OCI-LY3 (cell line): ENCODE data around the gene POLH.

Source experiments
- H2AFZ ChIP-seq: fragments of 200-600, 300-600 bp; shearing (Covaris generic); 2 replicates; pipeline ENCODE4 v1.6.0; 2014; ENCODE audit warnings: antibody characterized with exemption, low read depth, low read length
- H3K27ac ChIP-seq: fragments of 200-600, 300-600 bp; sonication (generic); 2 replicates; pipeline ENCODE4 v1.5.1; 2014; ENCODE audit warnings: mild to moderate bottlenecking, low read length, moderate library complexity, mixed read lengths
- H3K27me3 ChIP-seq: fragments of 200-600, 300-600 bp; sonication (generic); 2 replicates; pipeline ENCODE4 v1.6.1; 2014; ENCODE audit warnings: low read depth, low read length, mixed read lengths
- H3K36me3 ChIP-seq: fragments of 200-600, 300-600 bp; sonication (generic); replicated peaks from 2 replicates; pipeline ENCODE3; 2014; ENCODE audit warnings: low read depth, low read length, mixed read lengths
- H3K4me1 ChIP-seq: fragments of 300-600, 200-600 bp; sonication (generic); 2 replicates; pipeline ENCODE4 v1.6.1; 2014; ENCODE audit warnings: low read length, mixed read lengths
- H3K4me2 ChIP-seq: fragments of 200-600, 300-600 bp; sonication (generic); 2 replicates; pipeline ENCODE4 v1.6.1; 2014; ENCODE audit warnings: low read length, mixed read lengths
- H3K4me3 ChIP-seq: fragments of 300-600, 200-600 bp; sonication (generic); 2 replicates; pipeline ENCODE4 v1.5.1; 2014; ENCODE audit warnings: antibody characterized with exemption, mild to moderate bottlenecking, low read length, moderate library complexity
- H3K79me2 ChIP-seq: fragments of 300-600, 200-600 bp; shearing (Covaris generic); 2 replicates; pipeline ENCODE4 v1.6.1; 2014; ENCODE audit warnings: mild to moderate bottlenecking, low read length, mixed read lengths
- H3K9ac ChIP-seq: fragments of 300-600, 200-600 bp; shearing (Covaris generic); 2 replicates; pipeline ENCODE4 v1.6.0; 2014; ENCODE audit warnings: mild to moderate bottlenecking, low read length, moderate library complexity
- H3K9me3 ChIP-seq: fragments of 200-600, 300-600 bp; shearing (Covaris generic); 2 replicates; pipeline ENCODE4 v1.6.1; 2014; ENCODE audit warnings: low read length, mixed read lengths; ENCODE audit not compliant: insufficient read depth
- H4K20me1 ChIP-seq: fragments of 200-600, 300-600 bp; sonication (generic); 2 replicates; pipeline ENCODE4 v1.6.1; 2016; ENCODE audit warnings: low read length, mixed read lengths; ENCODE audit not compliant: insufficient read depth
- EZH2phosphoT487 ChIP-seq: fragments of 200-600 bp; shearing (Covaris generic); IDR thresholded peaks from 2 replicates; pipeline ENCODE4 v1.6.1; 2018; ENCODE audit warnings: antibody characterized with exemption, mixed run types, low read depth
- TF ChIP-seq, protein P1 (sequence below): fragments of 200-600, 300-600 bp; sonication (generic); IDR thresholded peaks from 2 replicates; pipeline ENCODE4 v1.5.1; 2014; ENCODE audit warnings: antibody characterized with exemption, low read length, low read depth

Gene POLH

GRCh38 chr6:43608807-43609206, 32.8 kb downstream of the POLH start:
- no peaks in the 10 kb centered on the region for H3K27me3 ChIP-seq
- H3K9me3 ChIP-seq, result no peaks in the 10 kb centered on the region
- TF ChIP-seq, protein P1, sequence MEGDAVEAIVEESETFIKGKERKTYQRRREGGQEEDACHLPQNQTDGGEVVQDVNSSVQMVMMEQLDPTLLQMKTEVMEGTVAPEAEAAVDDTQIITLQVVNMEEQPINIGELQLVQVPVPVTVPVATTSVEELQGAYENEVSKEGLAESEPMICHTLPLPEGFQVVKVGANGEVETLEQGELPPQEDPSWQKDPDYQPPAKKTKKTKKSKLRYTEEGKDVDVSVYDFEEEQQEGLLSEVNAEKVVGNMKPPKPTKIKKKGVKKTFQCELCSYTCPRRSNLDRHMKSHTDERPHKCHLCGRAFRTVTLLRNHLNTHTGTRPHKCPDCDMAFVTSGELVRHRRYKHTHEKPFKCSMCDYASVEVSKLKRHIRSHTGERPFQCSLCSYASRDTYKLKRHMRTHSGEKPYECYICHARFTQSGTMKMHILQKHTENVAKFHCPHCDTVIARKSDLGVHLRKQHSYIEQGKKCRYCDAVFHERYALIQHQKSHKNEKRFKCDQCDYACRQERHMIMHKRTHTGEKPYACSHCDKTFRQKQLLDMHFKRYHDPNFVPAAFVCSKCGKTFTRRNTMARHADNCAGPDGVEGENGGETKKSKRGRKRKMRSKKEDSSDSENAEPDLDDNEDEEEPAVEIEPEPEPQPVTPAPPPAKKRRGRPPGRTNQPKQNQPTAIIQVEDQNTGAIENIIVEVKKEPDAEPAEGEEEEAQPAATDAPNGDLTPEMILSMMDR, result no peak
- no peak for TF ChIP-seq EZH2phosphoT487
- H3K36me3 ChIP-seq, result peaks cover 48% of the 10 kb centered on the region
- H3K9ac ChIP-seq, result no peak overlapping the region
- H3K4me1 ChIP-seq, result peaks cover 7% of the 10 kb centered on the region
- no peaks in the 10 kb centered on the region for H4K20me1 ChIP-seq
- H3K79me2 ChIP-seq, result no peaks in the 10 kb centered on the region
- H3K27ac ChIP-seq, result no peak overlapping the region
- no peak overlapping the region for H3K4me2 ChIP-seq
- H3K4me3 ChIP-seq, result no peak overlapping the region
- no peak overlapping the region for H2AFZ ChIP-seq

GRCh38 chr6:43609402-43609801, 33.4 kb downstream of the POLH start:
- no peak overlapping the region for H3K9ac ChIP-seq
- H2AFZ ChIP-seq, result no peak overlapping the region
- H3K9me3 ChIP-seq, result no peaks in the 10 kb centered on the region
- H3K27ac ChIP-seq, result no peak overlapping the region
- H3K4me2 ChIP-seq, result no peak overlapping the region
- H4K20me1 ChIP-seq, result no peaks in the 10 kb centered on the region
- no peak overlapping the region for H3K4me3 ChIP-seq
- H3K36me3 ChIP-seq, result peaks cover 49% of the 10 kb centered on the region
- no peaks in the 10 kb centered on the region for H3K27me3 ChIP-seq
- no peaks in the 10 kb centered on the region for H3K79me2 ChIP-seq
- TF ChIP-seq EZH2phosphoT487, result no peak
- TF ChIP-seq, protein P1, result no peak
- peaks cover 7% of the 10 kb centered on the region for H3K4me1 ChIP-seq

DNA sequence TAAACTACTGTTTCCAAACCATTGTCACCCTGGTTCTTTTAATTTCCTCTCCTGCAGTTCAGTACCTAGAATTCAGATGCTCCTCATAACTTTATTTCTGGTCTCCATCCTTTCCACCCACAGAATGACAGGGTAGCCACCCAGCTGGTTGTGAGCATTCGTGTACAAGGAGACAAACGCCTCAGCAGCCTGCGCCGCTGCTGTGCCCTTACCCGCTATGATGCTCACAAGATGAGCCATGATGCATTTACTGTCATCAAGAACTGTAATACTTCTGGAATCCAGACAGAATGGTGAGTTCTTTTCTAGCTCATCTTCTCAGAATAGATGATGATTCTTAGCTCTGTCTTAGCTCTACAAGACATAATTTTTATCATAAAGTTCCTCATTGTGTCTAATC, 34.4 kb downstream of the POLH start:
- Histone ChIP-seq H3K27me3 (no peaks in the 10 kb centered on the region), H2AFZ (no peak overlapping the region), H3K4me2 (no peak overlapping the region), H3K79me2 (no peaks in the 10 kb centered on the region), H3K4me1 (peaks cover 7% of the 10 kb centered on the region), H3K27ac (no peak overlapping the region), H3K36me3 (peaks cover 47% of the 10 kb centered on the region), H3K9me3 (no peaks in the 10 kb centered on the region), H4K20me1 (no peaks in the 10 kb centered on the region), H3K4me3 (no peak overlapping the region), H3K9ac (no peak overlapping the region)
- TF ChIP-seq, protein P1, result no peak
- no peak for TF ChIP-seq EZH2phosphoT487

- no peaks in the 10 kb centered on the region for H4K20me1 ChIP-seq
- no peak overlapping the region for H3K4me2 ChIP-seq
- H2AFZ ChIP-seq, result no peak overlapping the region
- H3K4me3 ChIP-seq, result no peak overlapping the region
- H3K27me3 ChIP-seq, result no peaks in the 10 kb centered on the region
- H3K4me1 ChIP-seq, result peaks cover 1% of the 10 kb centered on the region; the same call in 1 of the 2 replicates
- no peak for TF ChIP-seq EZH2phosphoT487
- TF ChIP-seq, protein P1, result no peak
- peaks cover 43% of the 10 kb centered on the region for H3K36me3 ChIP-seq
- H3K79me2 ChIP-seq, result no peaks in the 10 kb centered on the region
- H3K9me3 ChIP-seq, result no peaks in the 10 kb centered on the region
- H3K9ac ChIP-seq, result no peak overlapping the region
- no peak overlapping the region for H3K27ac ChIP-seq
Observed at GRCh38 chr6:43613721-43614395, 37.9 kb downstream of the POLH start.
